GM18907 (cell line): ENCODE data around the gene ELF1.
"Not testable (repeated sequence)": the region's sequence is repeated elsewhere in the genome, so short reads cannot be mapped to it uniquely, and the experiment has no call there.

Experiments
- ATAC-seq: cut with Tn5 transposase; IDR thresholded peaks from one replicate; pipeline ENCODE4 v1.9.1; 2021; ENCODE audit warnings: mild to moderate bottlenecking, moderate library complexity; ENCODE audit not compliant: unreplicated experiment

Gene ELF1

DNA sequence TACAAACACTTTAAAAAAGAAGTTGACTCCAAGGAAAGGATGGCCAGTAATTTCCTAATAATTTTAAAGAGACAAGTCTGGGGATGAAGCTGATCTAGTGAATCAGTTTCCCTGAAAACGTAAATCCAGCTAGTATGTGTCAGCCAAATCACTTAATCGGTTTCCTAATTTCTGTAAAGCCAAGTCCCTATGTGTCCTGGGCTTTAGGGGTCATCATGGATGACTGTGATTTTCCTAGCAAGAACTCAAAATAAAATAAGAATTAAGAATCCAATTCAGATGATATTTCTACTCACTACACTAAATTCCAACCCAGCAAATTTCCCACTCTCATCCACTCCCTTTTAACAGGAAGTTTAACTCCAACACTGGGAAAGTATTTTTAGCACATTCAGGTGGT, 35.9 kb downstream of the ELF1 start:
- no peak for ATAC-seq

DNA sequence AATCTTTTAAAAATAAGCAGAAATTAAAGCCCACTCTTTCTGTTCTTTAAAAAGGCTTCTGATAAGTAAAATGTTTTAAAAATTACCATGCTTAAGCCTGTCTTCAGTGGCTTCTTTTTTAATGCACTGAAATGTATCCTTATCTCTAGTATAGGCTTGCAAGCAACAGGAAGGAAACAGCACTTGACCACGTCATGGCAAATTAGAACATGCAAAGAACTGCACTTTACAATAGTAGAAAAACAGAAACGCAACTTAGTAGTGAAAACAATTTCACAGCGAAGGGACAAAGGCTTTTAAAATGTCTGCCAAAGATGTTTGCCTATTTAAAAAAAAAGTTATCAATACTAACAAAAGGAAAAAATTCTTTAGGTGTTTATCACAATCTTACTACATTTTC, 36.3 kb downstream of the ELF1 start:
- peak; percentile 59 for ATAC-seq

- no peak for ATAC-seq
Measured at GRCh38 chr13:40981949-40982348, 37.2 kb downstream of the ELF1 start.

DNA sequence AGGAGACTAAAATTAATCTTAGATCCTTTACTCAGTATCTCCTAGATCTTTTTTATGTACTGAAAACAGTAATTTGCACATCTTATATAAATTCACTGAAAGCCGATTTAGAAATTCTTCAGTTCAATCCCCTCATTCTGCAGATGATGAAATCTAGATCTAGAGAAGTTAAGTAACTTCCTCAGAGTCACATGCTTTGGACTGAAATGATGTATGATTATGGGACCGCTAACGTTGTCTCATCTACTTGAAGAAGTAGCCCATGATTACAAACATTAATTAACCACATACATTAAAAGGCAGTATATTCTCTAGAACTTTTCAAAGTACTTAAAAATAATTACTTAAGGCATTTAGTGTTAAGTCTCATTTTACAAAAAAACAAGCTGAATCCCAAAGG, 37.8 kb downstream of the ELF1 start:
- ATAC-seq = no peak

DNA sequence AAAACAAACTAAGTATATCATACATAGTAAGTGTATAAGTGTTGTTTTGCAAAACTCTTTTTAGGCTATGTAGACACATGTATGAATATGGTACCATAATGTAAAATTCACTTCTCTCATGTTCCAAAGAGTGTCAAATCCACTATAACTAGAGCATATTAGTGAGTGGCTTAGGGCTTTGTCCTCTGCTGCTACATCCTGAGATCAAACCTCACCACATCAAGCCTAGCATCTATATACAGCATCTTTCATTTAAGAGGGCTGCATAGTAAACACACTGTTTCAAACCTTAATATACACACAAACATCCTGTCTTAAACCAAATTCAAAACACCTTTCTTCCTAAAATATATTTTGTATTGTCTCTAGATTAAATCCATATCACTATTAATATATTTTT, 38.7 kb downstream of the ELF1 start:
- no peak for ATAC-seq

- ATAC-seq = no peak
Measured at GRCh38 chr13:40979232-40979631, 39.9 kb downstream of the ELF1 start.

DNA sequence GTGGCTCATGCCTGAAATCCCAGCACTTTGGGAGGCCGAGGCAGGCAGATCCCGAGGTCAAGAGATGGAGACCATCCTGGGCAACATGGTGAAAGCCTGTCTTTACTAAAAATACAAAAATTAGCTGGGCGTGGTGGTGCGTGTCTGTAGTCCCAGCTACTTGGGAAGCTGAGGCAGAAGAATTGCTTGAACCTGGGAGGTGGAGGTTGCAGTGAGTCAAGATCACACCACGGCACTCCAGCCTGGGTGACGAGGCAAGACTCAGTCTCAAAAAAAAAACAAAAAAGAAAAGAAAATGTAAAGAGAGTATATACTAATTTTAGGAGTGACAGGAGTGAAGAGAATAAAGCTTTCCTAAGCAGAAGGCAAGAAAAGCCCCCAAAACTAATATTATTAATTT, 41.0 kb downstream of the ELF1 start:
- ATAC-seq = not testable (repeated sequence)

- ATAC-seq = no peak
Measured at GRCh38 chr13:40975441-40975840, 43.7 kb downstream of the ELF1 start.

DNA sequence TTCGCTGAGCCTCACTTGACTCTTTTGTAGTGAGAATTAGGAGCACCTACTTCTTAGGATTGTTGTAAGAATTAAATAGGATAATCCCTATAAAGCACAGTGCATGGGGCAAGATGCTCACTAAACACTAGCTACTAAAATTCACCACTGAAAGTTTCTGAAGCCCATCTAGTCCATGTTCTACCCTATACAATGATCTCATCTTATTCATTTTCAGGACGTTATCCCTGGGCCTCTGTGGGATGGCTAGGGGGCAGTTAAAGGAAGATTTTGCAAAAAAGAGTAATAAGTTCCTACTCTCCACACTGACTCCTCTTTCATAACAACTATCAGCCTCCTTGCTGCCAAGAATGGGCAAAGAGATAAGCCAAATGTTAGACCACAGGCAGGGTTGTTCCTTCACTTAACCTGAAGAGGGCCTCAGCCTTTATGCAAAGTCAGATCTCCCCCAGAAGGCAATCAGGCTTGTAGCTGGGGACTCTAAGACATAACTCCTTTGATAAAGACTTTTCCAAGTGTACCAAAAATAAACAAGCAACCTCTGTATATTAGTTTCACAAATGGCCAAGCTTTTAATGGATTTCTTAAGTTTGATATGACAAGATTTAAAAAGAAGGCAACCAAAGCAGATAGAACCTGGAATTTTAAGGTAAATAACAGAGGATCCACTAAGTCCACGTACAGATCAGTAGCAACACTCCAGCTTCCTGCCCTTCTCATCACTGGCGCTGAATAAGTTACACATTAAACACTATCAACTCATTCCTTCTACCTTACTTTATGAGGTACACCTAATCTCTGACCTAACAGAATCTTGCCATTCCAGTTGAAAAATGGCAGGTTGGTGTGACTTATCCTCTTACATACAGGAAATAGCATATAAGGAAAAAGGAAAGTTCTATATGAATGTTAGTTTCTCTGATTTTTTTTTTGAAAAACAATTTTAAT, 44.4 kb downstream of the ELF1 start:
- ATAC-seq = peak; percentile 77

DNA sequence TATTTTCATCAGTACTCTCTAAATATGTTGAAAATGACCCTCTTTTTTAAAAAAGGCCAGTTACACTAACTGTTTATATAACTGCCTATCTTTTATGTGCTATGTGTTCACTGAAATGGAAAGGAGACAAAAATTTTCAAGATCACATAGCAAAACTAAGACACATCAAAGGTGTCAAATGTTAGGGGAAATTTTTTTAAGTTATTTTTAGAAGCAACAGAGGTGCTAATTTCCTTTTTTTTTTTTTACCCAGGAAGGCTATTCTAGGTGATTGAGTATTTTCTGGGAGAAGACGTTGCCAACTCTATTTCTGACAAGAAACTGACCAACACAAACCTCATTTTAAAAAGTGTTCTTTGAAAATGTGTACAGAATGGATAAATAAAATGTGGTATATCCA, 45.7 kb downstream of the ELF1 start:
- ATAC-seq = no peak

DNA sequence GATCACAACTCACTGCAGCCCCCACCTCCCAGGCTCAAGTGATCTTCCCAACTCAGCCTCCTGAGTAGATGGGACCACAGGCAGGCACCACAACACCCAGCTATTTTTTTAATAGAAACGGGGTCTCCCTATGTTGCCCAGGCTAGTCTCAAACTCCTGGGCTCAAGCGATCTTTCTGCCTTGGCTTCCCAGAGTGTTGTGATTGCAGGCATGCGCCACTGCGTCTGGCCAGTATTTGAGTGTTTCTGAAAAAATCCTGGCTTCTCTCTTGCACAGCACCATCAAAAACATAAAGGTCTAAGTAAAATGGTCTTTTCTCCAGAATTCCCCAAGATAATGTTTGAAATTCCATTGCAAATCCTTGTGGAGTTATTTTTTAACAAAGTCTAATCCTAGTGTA, 47.8 kb downstream of the ELF1 start:
- ATAC-seq = no peak

GRCh38 chr13:40970803-40971202, 48.3 kb downstream of the ELF1 start:
- ATAC-seq = no peak

DNA sequence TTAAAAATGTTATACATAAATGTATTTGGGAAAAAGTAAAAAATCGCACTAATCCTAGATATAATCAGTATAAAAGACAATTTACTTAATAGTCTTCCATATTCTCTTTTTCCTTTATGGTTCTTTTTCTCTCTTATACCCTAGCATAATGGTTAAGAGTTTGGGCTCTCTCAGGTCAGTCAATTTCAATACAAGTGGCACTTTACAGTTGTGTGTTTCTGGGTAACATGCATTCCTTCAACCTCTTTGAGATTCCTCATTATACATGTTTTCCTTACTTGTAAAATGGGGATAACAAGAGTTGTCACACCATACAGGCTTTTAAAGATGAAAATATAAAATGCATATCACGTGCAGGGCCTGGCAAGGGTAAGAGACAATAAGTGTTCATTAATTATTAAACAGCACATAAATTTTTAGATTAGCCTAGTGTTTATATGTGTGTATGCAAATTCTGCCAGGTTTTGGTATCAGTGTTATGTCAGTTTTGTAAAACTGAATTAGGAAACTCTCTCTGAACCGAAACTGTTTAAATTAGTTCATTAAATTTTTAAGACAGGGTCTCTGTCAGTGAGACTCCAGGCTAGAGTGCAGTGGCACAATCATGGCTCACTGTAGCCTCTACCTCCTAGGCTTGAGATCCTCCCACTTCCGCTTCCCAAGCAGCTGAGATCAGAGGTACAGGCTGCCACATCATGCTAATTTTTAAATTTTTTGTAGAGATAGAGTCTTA, 49.8 kb downstream of the ELF1 start:
- peak; percentile 75 for ATAC-seq

- ATAC-seq = no peak
Measured at GRCh38 chr13:40968416-40969000, 50.6 kb downstream of the ELF1 start.

DNA sequence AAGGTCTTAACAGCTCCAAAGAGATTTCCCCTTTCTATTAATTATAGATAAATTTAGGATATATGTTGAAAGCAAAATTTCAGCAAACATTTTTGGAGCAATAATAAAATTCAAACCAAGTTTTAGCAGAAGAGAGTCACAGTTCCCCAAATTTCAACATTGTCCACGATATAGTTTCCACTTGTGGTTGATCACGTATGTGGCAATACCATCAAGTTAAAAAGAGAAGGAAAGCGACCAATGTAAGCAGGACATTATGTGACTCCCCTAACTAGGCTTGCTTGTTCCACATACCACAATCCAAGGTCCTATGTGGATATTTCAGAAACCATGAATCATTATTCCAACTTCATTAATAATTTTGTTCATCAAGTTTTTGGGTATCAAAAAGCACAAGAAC, 52.8 kb downstream of the ELF1 start:
- ATAC-seq = no peak

- no peak for ATAC-seq
Measured at GRCh38 chr13:40963927-40964326, 55.2 kb downstream of the ELF1 start.

DNA sequence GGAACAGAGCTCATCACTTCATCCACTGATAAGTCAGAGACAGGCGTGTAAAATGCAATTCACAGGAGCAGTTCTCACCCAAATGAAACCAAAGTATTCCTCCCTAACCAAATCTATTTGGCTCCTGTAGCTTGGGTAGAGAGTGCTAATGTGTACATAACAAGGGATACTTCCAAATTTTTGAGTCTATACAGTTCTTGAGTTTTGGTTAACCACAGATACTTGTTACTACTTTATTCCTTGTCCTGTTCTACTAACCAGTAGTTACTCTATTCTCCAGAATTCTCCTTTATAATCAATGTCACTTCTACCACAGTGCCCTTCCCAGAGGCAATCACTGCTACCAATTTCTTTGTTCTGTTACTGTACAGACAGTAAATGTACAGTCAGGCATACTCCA, 57.3 kb downstream of the ELF1 start:
- ATAC-seq = no peak

DNA sequence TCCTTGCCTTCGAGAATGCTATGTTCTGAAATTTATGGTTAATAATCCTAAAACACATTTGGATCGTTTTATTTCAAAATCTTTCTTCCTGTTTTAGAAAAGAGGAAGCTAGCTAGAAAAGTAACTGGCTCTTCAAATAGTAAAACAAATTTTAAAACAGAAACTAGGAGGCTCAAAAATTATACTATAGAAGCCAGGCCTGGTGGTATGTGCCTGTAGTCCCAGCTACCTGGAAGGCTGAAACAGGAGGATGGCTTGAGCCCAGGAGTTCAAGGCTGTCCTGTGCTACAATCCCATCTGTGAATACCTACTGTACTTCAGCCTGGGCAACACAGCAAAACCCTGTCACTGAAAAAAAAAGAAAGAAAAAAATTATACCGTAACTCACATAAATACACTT, 57.9 kb downstream of the ELF1 start:
- ATAC-seq = no peak

- ATAC-seq = no peak
Measured at GRCh38 chr13:40960716-40961115, 58.4 kb downstream of the ELF1 start.

- no peak for ATAC-seq
Measured at GRCh38 chr13:40958655-40959054, 60.5 kb downstream of the ELF1 start.

- ATAC-seq = no peak
Measured at GRCh38 chr13:40946485-40946884, 72.6 kb downstream of the ELF1 start.

- no peak for ATAC-seq
Measured at GRCh38 chr13:40943073-40943472, 76.0 kb downstream of the ELF1 start.
